Omental fat pad (tissue), 4 donors: ENCODE measurements around the gene ADAMTSL4. TPM values are rescaled to one million over a fixed set of nuclear protein-coding genes. Genes with fewer than 3 reads are reported as not detected.
"Not testable (repeated sequence)": the region's sequence is repeated elsewhere in the genome, so short reads cannot be mapped to it uniquely, and the experiment has no call there.

Experiments used
- ATAC-seq: fragments of 150-250 bp; one replicate; pipeline ENCODE4 v1.9.1; 2016; ENCODE audit warnings: mild to moderate bottlenecking, moderate library complexity; ENCODE audit not compliant: low FRiP score
- DNase-seq: peaks from one replicate; pipeline ENCODE4 v3.0.0-alpha.2; 2019; ENCODE audit warnings: low spot score
- CTCF ChIP-seq, 3 donors: fragments of 450-650 bp; IDR thresholded peaks; one replicate each; pipeline ENCODE4 v1.5.1; 2016 to 2017; ENCODE audit warnings: antibody characterized with exemption in 3 of 3, mild to moderate bottlenecking in 3 of 3, moderate library complexity in 2 of 3
- total RNA-seq, 4 donors: library from RNA; depleted of rRNA; stranded (reverse); fragments of >200 nt; gene quantifications; one replicate each; pipeline ENCODE4 v1.1.0, GENCODE V29; 2016

Gene ADAMTSL4
- total RNA-seq, 4 donors from 2014 or later: 33.7 to 46.6 (median 39.9) TPM

DNA sequence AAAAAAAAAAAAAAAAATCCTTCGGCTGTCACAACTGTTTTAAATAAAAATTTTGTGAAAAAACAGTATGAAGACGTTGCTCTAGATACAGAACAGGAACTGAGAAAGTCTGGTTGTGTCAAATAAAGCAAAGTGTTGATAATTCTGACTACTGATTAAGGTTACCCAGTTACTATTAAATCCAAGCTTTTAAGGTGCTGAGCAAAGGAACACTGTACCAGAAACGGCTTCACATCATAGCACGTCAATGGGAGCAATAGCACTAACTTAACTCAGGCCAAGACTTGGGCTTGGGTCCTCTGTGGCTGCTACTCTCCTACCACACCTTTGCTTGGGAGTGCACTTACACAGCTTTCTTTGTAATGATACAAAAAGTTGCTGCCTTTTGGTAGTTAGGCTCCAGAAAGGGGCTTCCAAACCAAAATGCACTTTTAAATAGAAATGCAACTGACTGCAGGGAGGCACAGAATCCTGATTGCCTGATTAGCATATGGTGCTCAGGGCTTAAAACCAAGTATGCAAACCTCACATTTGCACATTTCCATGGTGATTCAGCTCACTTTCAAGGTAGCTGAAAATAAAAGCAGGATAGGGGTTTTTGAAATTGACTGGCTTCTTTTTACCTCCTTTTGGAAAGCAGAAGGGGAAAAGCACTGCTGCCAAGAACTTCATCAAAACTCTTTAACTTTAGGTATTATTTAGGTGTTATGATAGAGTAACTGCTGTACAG is 23.9 kb downstream of the ADAMTSL4 start:
- DNase-seq (no peak), ATAC-seq (no peak)
- no peak for TF ChIP-seq CTCF (IDR thresholded peaks at IDR 0.05)

DNA sequence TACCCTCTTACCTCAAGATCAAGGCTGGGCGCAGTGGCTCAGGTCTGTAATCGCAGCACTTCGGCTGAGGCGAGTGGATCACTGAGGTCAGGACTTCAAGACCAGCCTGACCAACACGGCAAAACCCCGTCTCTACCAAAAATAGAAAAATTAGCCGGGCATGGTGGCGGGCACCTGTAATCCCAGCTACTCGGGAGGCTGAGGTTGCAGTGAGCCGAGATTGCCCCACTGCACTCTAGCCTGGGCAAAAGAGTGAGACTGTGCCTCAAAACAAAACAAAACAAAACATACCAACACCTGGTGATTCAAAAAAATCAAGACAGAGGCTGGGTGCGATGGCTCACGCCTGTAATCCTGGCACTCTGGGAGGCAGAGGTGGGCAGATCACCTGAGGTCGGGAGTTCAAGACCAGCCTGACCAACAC is 24.5 kb downstream of the ADAMTSL4 start:
- ATAC-seq, DNase-seq: not testable (repeated sequence)

GRCh38 chr1:150574260-150575071 is 25.3 kb downstream of the ADAMTSL4 start:
- ATAC-seq (no peak), DNase-seq (no peak)
- TF ChIP-seq CTCF (IDR thresholded peaks at IDR 0.05): no peak

- ATAC-seq: no peak
These were observed 25.9 kb downstream of the ADAMTSL4 start for GRCh38 chr1:150575072-150575489.

GRCh38 chr1:150575518-150576366 is 26.5 kb downstream of the ADAMTSL4 start:
- TF ChIP-seq CTCF (IDR thresholded peaks at IDR 0.05): no peak
- no peak for DNase-seq
- no peak for ATAC-seq

More at GRCh38 chr1:150575072-150575489, 25.9 kb downstream of the ADAMTSL4 start:
- no peak for TF ChIP-seq CTCF (IDR thresholded peaks at IDR 0.05)
- DNase-seq: no peak

GRCh38 chr1:150576367-150576711 is 27.1 kb downstream of the ADAMTSL4 start:
- TF ChIP-seq CTCF (IDR thresholded peaks at IDR 0.05): no peak
- ATAC-seq (no peak), DNase-seq (no peak)
